ENCODE data around the gene PCDHGB3. TPM values are rescaled to one million over a fixed set of nuclear protein-coding genes. Genes with fewer than 3 reads are reported as not detected.
"Not testable (repeated sequence)": the region's sequence is repeated elsewhere in the genome, so short reads cannot be mapped to it uniquely, and the experiment has no call there.

The PCDHGB3 gene
- polyA plus RNA-seq, 3 donors = not detected

DNA sequence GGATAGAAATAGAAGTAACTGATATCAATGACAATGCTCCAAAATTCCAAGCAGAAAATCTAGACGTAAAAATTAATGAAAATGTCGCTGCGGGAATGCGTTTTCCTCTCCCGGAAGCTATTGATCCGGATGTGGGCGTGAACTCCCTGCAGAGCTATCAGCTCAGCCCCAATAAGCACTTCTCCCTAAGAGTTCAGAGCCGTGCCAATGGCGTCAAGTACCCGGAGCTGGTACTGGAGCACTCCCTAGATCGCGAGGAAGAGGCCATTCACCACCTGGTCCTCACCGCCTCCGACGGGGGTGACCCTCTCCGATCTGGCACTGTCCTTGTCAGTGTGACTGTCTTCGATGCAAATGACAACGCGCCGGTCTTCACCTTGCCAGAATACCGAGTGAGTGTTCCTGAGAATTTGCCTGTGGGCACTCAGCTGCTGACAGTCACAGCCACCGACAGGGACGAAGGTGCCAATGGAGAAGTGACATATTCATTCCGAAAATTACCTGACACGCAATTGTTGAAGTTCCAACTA, 43.6 kb downstream of the PCDHGB3 start:
- Histone ChIP-seq H3K79me2 (ENCODE audit: insufficient read depth, low read length) (no peaks in the 10 kb centered on the region), H3K27me3 (ENCODE audit: control insufficient read depth in 2 of 2, insufficient read depth in 2 of 2, low read length in 2 of 2) (peaks cover 74 to 100% of the 10 kb centered on the region in 2 donors), H4K20me1 (ENCODE audit: insufficient read depth, low read length) (no peaks in the 10 kb centered on the region), H3K9ac (ENCODE audit: insufficient read depth, low read length, poor library complexity, severe bottlenecking) (no peak overlapping the region), H3K4me1 (ENCODE audit: control insufficient read depth in 1 of 2, insufficient read depth in 2 of 2, low read length in 2 of 2) (peaks cover 22% of the 10 kb centered on the region in 2 donors), H3K4me2 (replicated peaks; ENCODE audit: extremely low read depth, low read length, poor library complexity, severe bottlenecking) (peak overlapping the region; percentile 73), H3K27ac (ENCODE audit: low read depth in 1 of 2, low read length in 2 of 2) (no peak overlapping the region), H3K36me3 (replicated peaks in 1 of 2; ENCODE audit: control insufficient read depth in 1 of 2, insufficient read depth in 2 of 2, low read length in 2 of 2) (no peaks in the 10 kb centered on the region), H2AFZ (ENCODE audit: insufficient read depth, low read depth, low read length, poor library complexity, severe bottlenecking) (peak overlapping the region; percentile 75), H3K4me3 (replicated peaks in 1 of 3; ENCODE audit: low read depth in 2 of 3, low read length in 3 of 3) (peak overlapping the region in 1 of 3 experiments; percentile 73), H3K9me3 (replicated peaks in 1 of 2; ENCODE audit: control insufficient read depth in 1 of 2, insufficient read depth in 1 of 2, low read length in 2 of 2) (peaks cover 27 to 54% of the 10 kb centered on the region in 2 donors)
- TF ChIP-seq, protein P1, sequence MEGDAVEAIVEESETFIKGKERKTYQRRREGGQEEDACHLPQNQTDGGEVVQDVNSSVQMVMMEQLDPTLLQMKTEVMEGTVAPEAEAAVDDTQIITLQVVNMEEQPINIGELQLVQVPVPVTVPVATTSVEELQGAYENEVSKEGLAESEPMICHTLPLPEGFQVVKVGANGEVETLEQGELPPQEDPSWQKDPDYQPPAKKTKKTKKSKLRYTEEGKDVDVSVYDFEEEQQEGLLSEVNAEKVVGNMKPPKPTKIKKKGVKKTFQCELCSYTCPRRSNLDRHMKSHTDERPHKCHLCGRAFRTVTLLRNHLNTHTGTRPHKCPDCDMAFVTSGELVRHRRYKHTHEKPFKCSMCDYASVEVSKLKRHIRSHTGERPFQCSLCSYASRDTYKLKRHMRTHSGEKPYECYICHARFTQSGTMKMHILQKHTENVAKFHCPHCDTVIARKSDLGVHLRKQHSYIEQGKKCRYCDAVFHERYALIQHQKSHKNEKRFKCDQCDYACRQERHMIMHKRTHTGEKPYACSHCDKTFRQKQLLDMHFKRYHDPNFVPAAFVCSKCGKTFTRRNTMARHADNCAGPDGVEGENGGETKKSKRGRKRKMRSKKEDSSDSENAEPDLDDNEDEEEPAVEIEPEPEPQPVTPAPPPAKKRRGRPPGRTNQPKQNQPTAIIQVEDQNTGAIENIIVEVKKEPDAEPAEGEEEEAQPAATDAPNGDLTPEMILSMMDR (IDR thresholded peaks at IDR 0.05) = no peak
- peak overlapping the region; percentile 80 to 88 for H3K4me3 Mint-ChIP-seq
- no peak overlapping the region for H3K27ac Mint-ChIP-seq
- H3K4me1 Mint-ChIP-seq = peaks cover 28% of the 10 kb centered on the region
- peaks cover 79 to 86% (median 84%) of the 10 kb centered on the region in 3 donors for H3K27me3 Mint-ChIP-seq (ENCODE audit: low read depth in 3 of 3)
- H3K9me3 Mint-ChIP-seq = peaks cover 21 to 64% (median 49%) of the 10 kb centered on the region in 7 donors
- DNase-seq = no peak
- WGBS (ENCODE audit: insufficient coverage) = 22% methylated on average over 21 of the region's 25 CpGs
- intact Hi-C loops (cut with micrococcal nuclease) = loop anchor here (5.0 kb wide), 2 partner anchors 109 to 149 kb away; no protein-coding TSS in a partner anchor
- H3K36me3 Mint-ChIP-seq = peaks cover 13 to 25% of the 10 kb centered on the region in 2 donors

DNA sequence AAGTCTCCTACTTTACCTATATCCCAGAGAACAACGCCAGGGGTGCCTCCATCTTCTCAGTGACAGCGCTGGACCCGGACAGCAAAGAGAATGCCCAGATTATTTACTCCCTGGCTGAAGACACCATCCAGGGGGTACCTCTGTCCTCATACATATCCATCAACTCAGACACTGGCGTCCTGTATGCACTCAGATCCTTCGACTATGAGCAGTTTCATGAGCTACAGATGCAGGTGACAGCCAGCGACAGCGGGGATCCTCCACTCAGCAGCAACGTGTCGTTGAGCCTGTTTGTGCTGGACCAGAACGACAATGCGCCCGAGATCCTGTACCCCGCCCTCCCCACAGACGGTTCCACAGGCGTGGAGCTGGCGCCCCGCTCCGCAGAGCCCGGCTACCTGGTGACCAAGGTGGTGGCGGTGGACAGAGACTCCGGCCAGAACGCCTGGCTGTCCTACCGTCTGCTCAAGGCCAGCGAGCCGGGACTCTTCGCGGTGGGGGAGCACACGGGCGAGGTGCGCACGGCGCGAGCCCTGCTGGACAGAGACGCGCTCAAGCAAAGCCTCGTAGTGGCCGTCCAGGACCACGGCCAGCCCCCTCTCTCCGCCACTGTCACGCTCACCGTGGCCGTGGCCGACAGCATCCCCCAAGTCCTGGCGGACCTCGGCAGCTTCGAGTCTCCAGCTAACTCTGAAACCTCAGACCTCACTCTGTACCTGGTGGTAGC, 44.7 kb downstream of the PCDHGB3 start:
- peaks cover 22% of the 10 kb centered on the region in 2 donors for H3K4me1 ChIP-seq (ENCODE audit: control insufficient read depth in 1 of 2, insufficient read depth in 2 of 2, low read length in 2 of 2)
- H3K9me3 ChIP-seq (replicated peaks in 1 of 2; ENCODE audit: control insufficient read depth in 1 of 2, insufficient read depth in 1 of 2, low read length in 2 of 2) = peaks cover 28 to 54% of the 10 kb centered on the region in 2 donors
- not testable (repeated sequence) for H3K79me2 ChIP-seq (ENCODE audit: insufficient read depth, low read length); H3K36me3 ChIP-seq (replicated peaks in 1 of 2; ENCODE audit: control insufficient read depth in 1 of 2, insufficient read depth in 2 of 2, low read length in 2 of 2); H3K9ac ChIP-seq (ENCODE audit: insufficient read depth, low read length, poor library complexity, severe bottlenecking); H2AFZ ChIP-seq (ENCODE audit: insufficient read depth, low read depth, low read length, poor library complexity, severe bottlenecking); H3K27ac Mint-ChIP-seq; H4K20me1 ChIP-seq (ENCODE audit: insufficient read depth, low read length); H3K4me2 ChIP-seq (replicated peaks; ENCODE audit: extremely low read depth, low read length, poor library complexity, severe bottlenecking); H3K4me3 ChIP-seq (replicated peaks in 1 of 3; ENCODE audit: low read depth in 2 of 3, low read length in 3 of 3); DNase-seq; H3K27ac ChIP-seq (ENCODE audit: low read depth in 1 of 2, low read length in 2 of 2)
- 37% methylated on average over 31 of the region's 46 CpGs for WGBS (ENCODE audit: insufficient coverage)
- intact Hi-C loops (cut with micrococcal nuclease) = loop anchor here (5.0 kb wide), 2 partner anchors 108 to 148 kb away; no protein-coding TSS in a partner anchor
- Mint-ChIP-seq H3K9me3 (peaks cover 19 to 64% (median 49%) of the 10 kb centered on the region in 7 donors), H3K4me1 (peaks cover 31% of the 10 kb centered on the region), H3K27me3 (ENCODE audit: low read depth in 3 of 3) (peaks cover 78 to 86% (median 84%) of the 10 kb centered on the region in 3 donors), H3K36me3 (peaks cover 13 to 24% of the 10 kb centered on the region in 2 donors), H3K4me3 (peak overlapping the region in 1 of 2 donors; percentile 80)
- peaks cover 70 to 100% of the 10 kb centered on the region in 2 donors for H3K27me3 ChIP-seq (ENCODE audit: control insufficient read depth in 2 of 2, insufficient read depth in 2 of 2, low read length in 2 of 2)

- not testable (repeated sequence) for H3K79me2 ChIP-seq (ENCODE audit: insufficient read depth, low read length); H3K27ac Mint-ChIP-seq; H4K20me1 ChIP-seq (ENCODE audit: insufficient read depth, low read length); H2AFZ ChIP-seq (ENCODE audit: insufficient read depth, low read depth, low read length, poor library complexity, severe bottlenecking); H3K27ac ChIP-seq (ENCODE audit: low read depth in 1 of 2, low read length in 2 of 2); DNase-seq; H3K9ac ChIP-seq (ENCODE audit: insufficient read depth, low read length, poor library complexity, severe bottlenecking); H3K4me3 ChIP-seq (replicated peaks in 1 of 3; ENCODE audit: low read depth in 2 of 3, low read length in 3 of 3); H3K4me2 ChIP-seq (replicated peaks; ENCODE audit: extremely low read depth, low read length, poor library complexity, severe bottlenecking); H3K36me3 ChIP-seq (replicated peaks in 1 of 2; ENCODE audit: control insufficient read depth in 1 of 2, insufficient read depth in 2 of 2, low read length in 2 of 2)
- H3K4me1 ChIP-seq (ENCODE audit: control insufficient read depth in 1 of 2, insufficient read depth in 2 of 2, low read length in 2 of 2) = peaks cover 22% of the 10 kb centered on the region in 2 donors
- peaks cover 72 to 100% of the 10 kb centered on the region in 2 donors for H3K27me3 ChIP-seq (ENCODE audit: control insufficient read depth in 2 of 2, insufficient read depth in 2 of 2, low read length in 2 of 2)
- Mint-ChIP-seq H3K9me3 (peaks cover 15 to 61% (median 46%) of the 10 kb centered on the region in 7 donors), H3K36me3 (peaks cover 16 to 27% of the 10 kb centered on the region in 2 donors), H3K4me3 (peak overlapping the region in 1 of 2 donors; percentile 80), H3K27me3 (ENCODE audit: low read depth in 3 of 3) (peaks cover 78 to 84% (median 83%) of the 10 kb centered on the region in 3 donors), H3K4me1 (peaks cover 31% of the 10 kb centered on the region)
- H3K9me3 ChIP-seq (replicated peaks in 1 of 2; ENCODE audit: control insufficient read depth in 1 of 2, insufficient read depth in 1 of 2, low read length in 2 of 2) = peaks cover 25 to 54% of the 10 kb centered on the region in 2 donors
- intact Hi-C loops (cut with micrococcal nuclease) = loop anchor here in 1 of 2 donors (5.0 kb wide), 1 partner anchor 107 kb away; no protein-coding TSS in a partner anchor
- WGBS (ENCODE audit: insufficient coverage) = 27% methylated on average over 20 of the region's 24 CpGs
Observed at GRCh38 chr5:141415275-141415618, 45.2 kb downstream of the PCDHGB3 start.

Measured in CD14-positive monocyte (primary cell).